Retinal pigment epithelial cell (primary cell): ENCODE measurements around the gene TMCC3.

Experiments
- DNase-seq: peaks from one replicate; pipeline ENCODE4 v3.0.0-alpha.2; 2010; ENCODE audit warnings: low read depth
- H3K4me3 ChIP-seq: 2 replicates; pipeline ENCODE4 v1.5.1; 2011; ENCODE audit warnings: mild to moderate bottlenecking, low read length, control low read depth, moderate library complexity
- CTCF ChIP-seq: conservative IDR thresholded peaks from 2 replicates; pipeline ENCODE4 v1.5.1; 2011; ENCODE audit warnings: low read depth, low read length, control low read depth, inconsistent platforms

TMCC3 gene

GRCh38 chr12:94567761-94568160 lies 82.6 kb downstream of the TMCC3 start:
- H3K4me3 ChIP-seq: no peak overlapping the region
- no peak for TF ChIP-seq CTCF
- DNase-seq: no peak

- DNase-seq: no peak
- TF ChIP-seq CTCF: no peak
- no peak overlapping the region for H3K4me3 ChIP-seq
Observed at GRCh38 chr12:94566345-94566744, 84.0 kb downstream of the TMCC3 start.

GRCh38 chr12:94565683-94566082 lies 84.7 kb downstream of the TMCC3 start:
- DNase-seq: no peak
- no peak for TF ChIP-seq CTCF
- no peak overlapping the region for H3K4me3 ChIP-seq

DNA sequence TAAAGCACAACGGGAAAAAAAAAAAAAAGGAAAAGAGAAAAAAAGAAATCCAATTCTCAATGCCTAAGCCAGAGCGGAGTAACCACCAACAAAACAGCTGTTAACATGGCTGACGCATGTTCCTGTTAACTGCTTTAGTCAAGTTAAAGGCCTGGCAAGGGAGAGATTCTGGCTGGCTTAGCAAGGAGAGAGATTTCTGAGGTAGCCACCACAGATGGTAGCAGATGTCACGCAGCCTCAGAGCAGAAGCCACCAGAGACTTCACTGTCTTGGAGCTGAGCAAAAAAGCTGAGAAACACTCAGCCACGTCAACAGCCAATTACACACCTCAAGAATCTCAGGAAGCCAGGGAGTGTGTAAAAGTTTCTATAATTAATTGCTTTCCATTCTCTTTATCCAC lies 87.1 kb downstream of the TMCC3 start:
- H3K4me3 ChIP-seq: no peak overlapping the region
- DNase-seq: no peak
- TF ChIP-seq CTCF: no peak

GRCh38 chr12:94561943-94562411 lies 88.4 kb downstream of the TMCC3 start:
- DNase-seq: no peak
- no peak overlapping the region for H3K4me3 ChIP-seq
- TF ChIP-seq CTCF: no peak

DNA sequence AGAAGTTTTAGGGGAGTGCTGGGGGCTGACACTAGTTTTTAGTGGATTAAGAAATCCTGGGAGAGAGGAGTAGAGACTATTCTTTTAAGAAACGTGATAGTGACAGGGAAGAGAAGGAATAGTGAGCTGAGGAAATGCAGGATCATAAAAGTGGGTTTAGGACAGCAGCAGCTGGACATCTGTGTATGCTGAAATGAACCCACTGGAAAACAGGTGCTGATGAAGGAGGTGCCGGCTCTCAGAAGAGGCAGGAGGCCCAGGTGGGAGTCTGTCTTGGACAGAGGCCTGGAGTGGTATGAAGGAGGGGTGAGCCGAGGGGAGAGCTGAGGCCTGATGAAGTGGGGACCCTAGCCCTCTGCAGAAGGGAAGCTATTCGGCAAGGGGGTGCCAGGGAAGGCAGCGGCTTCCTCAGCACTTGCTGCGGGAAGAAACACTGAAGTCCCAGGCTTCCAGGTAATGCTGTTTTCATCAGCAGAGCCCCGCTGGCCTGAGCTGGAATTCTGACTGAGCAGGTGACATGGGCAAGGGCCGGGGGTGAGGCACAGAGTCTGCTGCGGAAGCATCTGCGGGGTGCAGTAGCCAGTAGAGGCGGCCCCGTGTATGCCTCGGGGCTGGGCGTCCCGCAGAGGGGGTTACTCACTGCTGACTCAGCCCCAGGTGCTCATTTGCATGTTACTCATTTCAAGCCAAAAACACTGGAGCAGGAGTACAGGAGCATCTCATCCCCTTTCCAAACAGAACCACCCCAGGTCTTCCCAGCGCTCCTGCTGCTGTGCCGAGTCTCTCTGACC lies 89.7 kb downstream of the TMCC3 start:
- DNase-seq: peak; percentile 29
- TF ChIP-seq CTCF: no peak
- no peak overlapping the region for H3K4me3 ChIP-seq

- TF ChIP-seq CTCF: no peak
- no peak overlapping the region for H3K4me3 ChIP-seq
- no peak for DNase-seq
Observed at GRCh38 chr12:94558612-94559011, 91.7 kb downstream of the TMCC3 start.
